H1 (cell line): Measurements from ENCODE around the gene PRR14L. TPM values are rescaled to one million over a fixed set of nuclear protein-coding genes. Genes with fewer than 3 reads are reported as not detected.

Experiments used
- CTCF ChIA-PET: fragments of 300-600 bp; sonication (Branson Sonifier 250); formaldehyde crosslinking; loops from one replicate; lab custom pipeline; 2021; ENCODE audit not compliant: partially characterized antibody; lab: Charles Lee
- POLR2A ChIA-PET: fragments of 300-600 bp; sonication (Branson Sonifier 250); formaldehyde crosslinking; loops from one replicate; lab custom pipeline; 2021; ENCODE audit warnings: inconsistent platforms; ENCODE audit not compliant: partially characterized antibody; lab: Charles Lee
- DNase-seq, 2 experiments: peaks; one replicate each; pipeline versions ENCODE4 v3.0.0 to v3.0.0-alpha.2; 2010 to 2022; ENCODE audit warnings: low spot score in 2 of 2, low read depth in 1 of 2, mixed read lengths in 1 of 2
- FAIRE-seq: peaks from 2 replicates; lab custom pipeline; 2011; peaks lifted over from hg19 to GRCh38; lab: Jason Lieb, UNC
- H2AFZ ChIP-seq: 2 replicates; pipeline ENCODE4 v1.8.1; 2012; ENCODE audit warnings: low read length, inconsistent platforms
- H2AK5ac ChIP-seq: 2 replicates; pipeline ENCODE4 v1.6.1; 2013; ENCODE audit warnings: low read depth, low read length
- H2BK120ac ChIP-seq: replicated peaks from 2 replicates; pipeline ENCODE3; 2013; ENCODE audit warnings: low read depth, low read length, inconsistent platforms
- H2BK12ac ChIP-seq: 2 replicates; pipeline ENCODE4 v1.6.1; 2013; ENCODE audit warnings: low read depth, low read length
- H2BK15ac ChIP-seq: 2 replicates; pipeline ENCODE4 v1.6.1; 2013; ENCODE audit warnings: low read length
- H2BK20ac ChIP-seq: 2 replicates; pipeline ENCODE4 v1.6.1; 2013; ENCODE audit warnings: low read length
- H2BK5ac ChIP-seq: 2 replicates; pipeline ENCODE4 v1.6.1; 2013; ENCODE audit warnings: low read depth, low read length
- H3K14ac ChIP-seq: 2 replicates; pipeline ENCODE4 v1.6.1; 2013; ENCODE audit warnings: inconsistent platforms; ENCODE audit not compliant: insufficient read length
- H3K18ac ChIP-seq: 2 replicates; pipeline ENCODE4 v1.6.1; 2013; ENCODE audit warnings: low read length; ENCODE audit errors: extremely low read depth
- H3K23ac ChIP-seq: 2 replicates; pipeline ENCODE4 v1.6.1; 2013; ENCODE audit warnings: inconsistent platforms; ENCODE audit not compliant: insufficient read length
- H3K23me2 ChIP-seq: 2 replicates; pipeline ENCODE4 v1.6.1; 2013; ENCODE audit warnings: low read depth, low read length
- H3K27ac ChIP-seq: 2 replicates; pipeline ENCODE4 v1.6.1; 2011; ENCODE audit warnings: low read depth, low read length, inconsistent platforms
- H3K27me3 ChIP-seq, 4 experiments: replicated peaks in 1 of 4; 1 replicate in 1 of 4; 2 replicates in 3 of 4; pipeline versions ENCODE4 v1.6.1 to v1.8.1; 2011 to 2013; ENCODE audit warnings: low read length in 3 of 4, mild to moderate bottlenecking in 3 of 4, inconsistent platforms in 2 of 4, mixed read lengths in 2 of 4, moderate library complexity in 1 of 4; ENCODE audit not compliant: control insufficient read depth in 3 of 4, insufficient read depth in 3 of 4; ENCODE audit errors: extremely low read depth in 1 of 4
- H3K36me3 ChIP-seq, 4 experiments: 2 replicates each; pipeline versions ENCODE4 v1.6.1 to v1.8.1; 2011 to 2013; ENCODE audit warnings: mild to moderate bottlenecking in 4 of 4, low read length in 3 of 4, moderate library complexity in 2 of 4, control low read depth in 1 of 4, inconsistent platforms in 1 of 4; ENCODE audit not compliant: insufficient read depth in 4 of 4, control insufficient read depth in 2 of 4
- H3K4ac ChIP-seq: replicated peaks from 2 replicates; pipeline ENCODE3; 2013; ENCODE audit warnings: low read length, low read depth, mixed read lengths, inconsistent platforms; ENCODE audit not compliant: insufficient read length
- H3K4me1 ChIP-seq, 4 experiments: replicated peaks in 1 of 4; 1 replicate in 1 of 4; 2 replicates in 3 of 4; pipeline versions ENCODE4 v1.6.1 to v1.8.1; 2011 to 2013; ENCODE audit warnings: low read length in 3 of 4, inconsistent platforms in 2 of 4, mixed read lengths in 1 of 4; ENCODE audit not compliant: insufficient read depth in 4 of 4, control insufficient read depth in 3 of 4
- H3K4me2 ChIP-seq, 2 experiments: 2 replicates each; pipeline versions ENCODE4 v1.6.1 to v1.8.1; 2011 to 2013; ENCODE audit warnings: low read depth in 2 of 2, low read length in 2 of 2, control low read depth in 1 of 2, inconsistent platforms in 1 of 2, mild to moderate bottlenecking in 1 of 2; ENCODE audit not compliant: insufficient read depth in 1 of 2
- H3K4me3 ChIP-seq, 4 experiments: fragments of 200-600, 300-600 bp in 1 of 4; sonication (generic), shearing (Covaris generic), sonication (Bioruptor Twin) in 1 of 4; 2 replicates each; pipeline versions ENCODE4 v1.5.1 to v1.8.1; 2011 to 2016; ENCODE audit warnings: low read length in 4 of 4, low read depth in 3 of 4, control low read depth in 2 of 4, inconsistent platforms in 2 of 4, mild to moderate bottlenecking in 2 of 4, mixed read lengths in 1 of 4, moderate library complexity in 1 of 4; ENCODE audit not compliant: insufficient read depth in 2 of 4; ENCODE audit errors: extremely low read depth in 1 of 4
- H3K56ac ChIP-seq: replicated peaks from 2 replicates; pipeline ENCODE3; 2013; ENCODE audit warnings: low read depth, mild to moderate bottlenecking, mixed read lengths, low read length, inconsistent platforms; ENCODE audit not compliant: insufficient read length
- H3K79me1 ChIP-seq: 2 replicates; pipeline ENCODE4 v1.6.1; 2013; ENCODE audit warnings: low read depth, low read length, control low read depth
- H3K79me2 ChIP-seq, 2 experiments: 2 replicates each; pipeline versions ENCODE4 v1.6.1 to v1.8.1; 2012 to 2013; ENCODE audit warnings: low read length in 2 of 2, mild to moderate bottlenecking in 2 of 2, inconsistent platforms in 1 of 2; ENCODE audit not compliant: insufficient read depth in 2 of 2, control insufficient read depth in 1 of 2
- H3K9ac ChIP-seq, 4 experiments: replicated peaks in 1 of 4; 1 replicate in 1 of 4; 2 replicates in 3 of 4; pipeline versions ENCODE4 v1.6.1 to v1.8.1; 2011 to 2013; ENCODE audit warnings: low read depth in 3 of 4, low read length in 3 of 4, control low read depth in 2 of 4, mild to moderate bottlenecking in 2 of 4, moderate library complexity in 2 of 4, inconsistent platforms in 1 of 4; ENCODE audit errors: extremely low read depth in 1 of 4
- H3K9me3 ChIP-seq, 2 experiments: 2 replicates each; pipeline versions ENCODE4 v1.6.1 to v1.8.1; 2012 to 2013; ENCODE audit warnings: mild to moderate bottlenecking in 2 of 2, moderate library complexity in 2 of 2, control low read depth in 1 of 2, inconsistent platforms in 1 of 2, low read depth in 1 of 2, low read length in 1 of 2, mixed read lengths in 1 of 2; ENCODE audit not compliant: insufficient read depth in 2 of 2
- H4K20me1 ChIP-seq, 2 experiments: replicated peaks in 1 of 2; 2 replicates each; pipeline versions ENCODE3 to v1.8.1; 2011 to 2013; ENCODE audit warnings: inconsistent platforms in 2 of 2, low read length in 2 of 2, mild to moderate bottlenecking in 1 of 2; ENCODE audit not compliant: insufficient read depth in 2 of 2, control insufficient read depth in 1 of 2
- H4K5ac ChIP-seq: 2 replicates; pipeline ENCODE4 v1.6.1; 2013; ENCODE audit warnings: low read length, low read depth, mixed read lengths, inconsistent platforms; ENCODE audit not compliant: insufficient read length
- H4K8ac ChIP-seq: 2 replicates; pipeline ENCODE4 v1.8.0; 2013; ENCODE audit warnings: mild to moderate bottlenecking, moderate library complexity, low read length, inconsistent platforms; ENCODE audit not compliant: insufficient read depth; ENCODE audit errors: extremely low read depth
- H4K91ac ChIP-seq: replicated peaks from 2 replicates; pipeline ENCODE3; 2013; ENCODE audit warnings: low read length, mixed read lengths, inconsistent platforms; ENCODE audit not compliant: insufficient read length
- BCL11A ChIP-seq, 2 experiments: IDR thresholded peaks; one replicate each; pipeline ENCODE4 v1.6.1; 2011; ENCODE audit warnings: low read depth in 2 of 2, low read length in 2 of 2, mild to moderate bottlenecking in 2 of 2
- CBX5 ChIP-seq: fragments of 300-800, 300-1000 bp; sonication (generic); IDR thresholded peaks from 2 replicates; pipeline ENCODE4 v1.7.1; 2016; ENCODE audit warnings: antibody characterized with exemption, low read length, low read depth
- CHD1 ChIP-seq: IDR thresholded peaks from 2 replicates; pipeline ENCODE4 v1.6.1; 2012; ENCODE audit warnings: low read depth, low read length, improper control_type of control experiment
- GABPA ChIP-seq: IDR thresholded peaks from 2 replicates; pipeline ENCODE4 v1.6.1; 2011; ENCODE audit warnings: mild to moderate bottlenecking, low read length, moderate library complexity, borderline replicate concordance; ENCODE audit not compliant: insufficient read depth
- HDAC6 ChIP-seq: IDR thresholded peaks from one replicate; pipeline ENCODE4 v1.7.1; 2012; ENCODE audit warnings: low read depth, mild to moderate bottlenecking, inconsistent platforms, low read length, moderate library complexity
- MAX ChIP-seq: IDR thresholded peaks from 2 replicates; pipeline ENCODE4 v1.6.1; 2012; ENCODE audit warnings: inconsistent platforms
- PHF8 ChIP-seq: fragments of 200-600 bp; sonication (generic); conservative IDR thresholded peaks from 2 replicates; pipeline ENCODE4 v1.7.1; 2012; ENCODE audit warnings: low read depth, mild to moderate bottlenecking, inconsistent platforms, low read length, moderate library complexity
- SP2 ChIP-seq: IDR thresholded peaks from 2 replicates; pipeline ENCODE4 v1.6.1; 2012; ENCODE audit warnings: mild to moderate bottlenecking, low read length, inconsistent platforms
- TAF7 ChIP-seq: optimal IDR thresholded peaks from 2 replicates; pipeline ENCODE3; 2011; ENCODE audit warnings: low read depth, mild to moderate bottlenecking, inconsistent platforms, low read length, moderate library complexity, borderline replicate concordance
- TCF12 ChIP-seq: IDR thresholded peaks from 2 replicates; pipeline ENCODE4 v1.6.1; 2011; ENCODE audit warnings: low read depth, mild to moderate bottlenecking, low read length
- USF2 ChIP-seq: IDR thresholded peaks from 2 replicates; pipeline ENCODE4 v1.6.1; 2011; ENCODE audit warnings: low read length, improper control_type of control experiment
- WGBS, 2 experiments: shearing (Covaris generic) in 1 of 2; methylation state at CpG; one replicate each; pipeline versions ENCODE4 v1.1.6 to v1.1.7; 2013 to 2015; ENCODE audit warnings: low lambda C conversion rate in 2 of 2, mixed read lengths in 2 of 2, inconsistent platforms in 1 of 2, low coverage in 1 of 2, missing lambda C conversion rate in 1 of 2; ENCODE audit not compliant: insufficient replicate concordance in 2 of 2, insufficient coverage in 1 of 2, insufficient read length in 1 of 2; ENCODE audit errors: extremely low coverage in 1 of 2, missing lambda C conversion rate in 1 of 2; 5-methylcytosine and 5-hydroxymethylcytosine counted together
- polyA plus RNA-seq, 7 experiments: library from polyadenylated mRNA; depleted of rRNA in 3 of 7; stranded (reverse) in 5 of 7; unstranded in 2 of 7; fragments of >200 nt in 5 of 7; fragments of 200-250 nt in 2 of 7; gene quantifications; 1 replicate in 5 of 7; 2 replicates in 1 of 7; 4 replicates in 1 of 7; pipeline versions ENCODE4 v1.2.1 to v1.2.3, GENCODE V29; 2011 to 2013; ENCODE audit warnings: missing spikeins in 2 of 7, mixed read lengths in 2 of 7
- total RNA-seq: library from RNA; stranded (reverse); fragmentation: NEBNext Ultra II Directional; extraction: Animal tissue kit (Norgen Biotek cat#: 25700); gene quantifications from 2 replicates; pipeline ENCODE4 v1.2.1, GENCODE V29; 2021

PRR14L gene
- total and polyA plus RNA-seq, 2 of the 8 experiments (the other 6 are each of a cell fraction or from before 2014, with no cell fraction given): 26.5 to 98.6 TPM

GRCh38 chr22:31739795-31740201 lies 10.1 kb downstream of the PRR14L start:
- Histone ChIP-seq H3K4me1 (peaks cover 0 to 2% (median 0%) of the 10 kb centered on the region in 4 experiments; a peak in 1 of 7 replicates), H4K20me1 (peaks cover 7 to 9% of the 10 kb centered on the region in 2 experiments), H3K23me2 (no peaks in the 10 kb centered on the region), H3K9ac (no peak overlapping the region), H2BK5ac (no peak overlapping the region), H3K4me3 (no peak overlapping the region), H3K14ac (no peak overlapping the region), H4K91ac (no peak overlapping the region), H3K23ac (no peak overlapping the region), H2BK20ac (no peak overlapping the region), H2BK15ac (no peak overlapping the region), H2BK120ac (no peak overlapping the region), H2AFZ (no peak overlapping the region), H3K18ac (no peak overlapping the region), H3K4ac (no peak overlapping the region), H4K5ac (no peak overlapping the region), H4K8ac (no peak overlapping the region), H3K27me3 (no peaks in the 10 kb centered on the region), H3K36me3 (peaks cover 7 to 42% (median 19%) of the 10 kb centered on the region in 4 experiments), H3K27ac (no peak overlapping the region), H3K56ac (no peak overlapping the region), H3K4me2 (no peak overlapping the region), H3K79me1 (peaks cover 3% of the 10 kb centered on the region; the same call in 1 of the 2 replicates), H3K9me3 (no peaks in the 10 kb centered on the region), H2BK12ac (no peak overlapping the region), H2AK5ac (no peak overlapping the region), H3K79me2 (peaks cover 23 to 88% of the 10 kb centered on the region in 2 experiments)
- WGBS, 2 experiments: 80% methylated on average over 2 of the region's 2 CpGs; no CpG with 5 or more reads in 1 of the 2 experiments
- FAIRE-seq (no peak), DNase-seq (no peak)
- ChIA-PET POLR2A (interaction anchor here (0.6 to 0.9 kb wide), 4 partner anchors 10 to 289 kb away, joined by 3 to 5 read pairs (median 3); partner anchors contain the start of gene DEPDC5), CTCF (interaction anchor here (1.6 kb wide), 1 partner anchor 38 kb away, joined by 3 read pairs; no protein-coding TSS in a partner anchor)
- TF ChIP-seq HDAC6: no peak
- TF ChIP-seq USF2: no peak
- no peak for TF ChIP-seq CBX5
- TF ChIP-seq CHD1: no peak
- no peak for TF ChIP-seq TCF12
- TF ChIP-seq BCL11A (IDR thresholded peaks at IDR 0.05; ENCODE audit: low read depth in 2 of 2, low read length in 2 of 2): no peak
- TF ChIP-seq SP2: no peak
- no peak for TF ChIP-seq GABPA
- no peak for TF ChIP-seq MAX
- TF ChIP-seq PHF8: no peak
- no peak for TF ChIP-seq TAF7
